GM23338 (cell line): ENCODE measurements around the gene NRIP1. TPM values are rescaled to one million over a fixed set of nuclear protein-coding genes. Genes with fewer than 3 reads are reported as not detected.

Experiments used
- ATAC-seq: fragments of 200-7000 bp; cut with Tn5 transposase; 3 replicates; pipeline ENCODE4 v1.9.1; 2020
- DNase-seq: peaks from one replicate; pipeline ENCODE4 v3.0.0-alpha.2; 2015; ENCODE audit warnings: low spot score
- H2AFZ ChIP-seq: fragments of 200-600 bp; sonication (generic); 2 replicates; pipeline ENCODE4 v1.8.0; 2016; ENCODE audit warnings: antibody characterized with exemption, mild to moderate bottlenecking, moderate library complexity
- H3F3A ChIP-seq: fragments of 200-600 bp; sonication (generic); replicated peaks from 2 replicates; pipeline ENCODE4 v1.8.0; 2017; ENCODE audit warnings: antibody characterized with exemption, mixed run types, low read depth
- H3K27ac ChIP-seq: fragments of 200-600 bp; sonication (generic); 2 replicates; pipeline ENCODE4 v1.6.1; 2016; ENCODE audit warnings: low read depth
- H3K27me3 ChIP-seq: fragments of 200-600 bp; sonication (generic); 2 replicates; pipeline ENCODE4 v1.8.0; 2016; ENCODE audit warnings: mild to moderate bottlenecking, mixed run types, moderate library complexity; ENCODE audit not compliant: insufficient read depth
- H3K36me3 ChIP-seq: fragments of 200-600 bp; sonication (generic); 2 replicates; pipeline ENCODE4 v1.8.0; 2016; ENCODE audit warnings: mild to moderate bottlenecking; ENCODE audit not compliant: insufficient read depth
- H3K4me1 ChIP-seq: fragments of 200-600 bp; sonication (generic); 2 replicates; pipeline ENCODE4 v1.8.0; 2016; ENCODE audit warnings: mild to moderate bottlenecking, moderate library complexity; ENCODE audit not compliant: insufficient read depth
- H3K4me2 ChIP-seq: fragments of 200-600 bp; sonication (generic); 2 replicates; pipeline ENCODE4 v1.7.1; 2017; ENCODE audit warnings: mixed run types
- H3K4me3 ChIP-seq: fragments of 200-600 bp; sonication (generic); 2 replicates; pipeline ENCODE4 v1.6.1; 2016; ENCODE audit warnings: mixed run types
- H3K79me2 ChIP-seq: fragments of 200-600 bp; sonication (generic); replicated peaks from 2 replicates; pipeline ENCODE4 v1.8.0; 2017; ENCODE audit warnings: mild to moderate bottlenecking; ENCODE audit not compliant: insufficient read depth
- H3K9me2 ChIP-seq: fragments of 200-600 bp; sonication (generic); 2 replicates; pipeline ENCODE4 v1.8.0; 2017; ENCODE audit not compliant: insufficient read depth
- H4K20me1 ChIP-seq: fragments of 200-600 bp; sonication (generic); replicated peaks from 2 replicates; pipeline ENCODE4 v1.8.0; 2017; ENCODE audit warnings: mild to moderate bottlenecking; ENCODE audit not compliant: insufficient read depth
- H3K27ac Mint-ChIP-seq: 2 replicates; pipeline ENCODE4 v1.8.0; 2020; ENCODE audit warnings: inconsistent platforms, mild to moderate bottlenecking, moderate library complexity, mixed read lengths
- H3K27me3 Mint-ChIP-seq: 3 replicates; pipeline ENCODE4 v1.8.0; 2022; ENCODE audit warnings: low read depth, mild to moderate bottlenecking, moderate library complexity, mixed read lengths, inconsistent platforms; ENCODE audit not compliant: insufficient read depth, poor library complexity
- H3K36me3 Mint-ChIP-seq: 3 replicates; pipeline ENCODE4 v1.8.0; 2021; ENCODE audit warnings: low read depth, mild to moderate bottlenecking, inconsistent platforms, moderate library complexity, mixed read lengths
- H3K4me1 Mint-ChIP-seq: 3 replicates; pipeline ENCODE4 v1.8.0; 2020; ENCODE audit warnings: mild to moderate bottlenecking, inconsistent platforms, mixed read lengths
- H3K4me3 Mint-ChIP-seq: 3 replicates; pipeline ENCODE4 v1.8.0; 2021; ENCODE audit warnings: moderate library complexity, mild to moderate bottlenecking, inconsistent platforms, mixed read lengths
- H3K9me3 Mint-ChIP-seq: 3 replicates; pipeline ENCODE4 v1.8.0; 2020; ENCODE audit warnings: moderate library complexity, mild to moderate bottlenecking, inconsistent platforms, mixed read lengths
- CREB1 ChIP-seq: fragments of 250-450 bp; sonication (Bioruptor Pico); IDR thresholded peaks from 2 replicates; pipeline ENCODE4 v1.5.0; 2020; ENCODE audit warnings: low read depth, mild to moderate bottlenecking, moderate library complexity
- CTCF ChIP-seq, 2 experiments: fragments of 200-600 bp in 1 of 2; sonication (generic) in 1 of 2; conservative IDR thresholded peaks; 2 replicates each; pipeline versions ENCODE4 v1.5.1 to v1.6.1; 2016 to 2017; ENCODE audit warnings: antibody characterized with exemption in 2 of 2, low read depth in 2 of 2, mild to moderate bottlenecking in 2 of 2, moderate library complexity in 1 of 2
- ETS1 ChIP-seq: IDR thresholded peaks from 2 replicates; pipeline ENCODE4 v1.6.1; 2016; ENCODE audit warnings: antibody characterized with exemption
- EZH2 ChIP-seq: fragments of 200-600 bp; sonication (generic); IDR thresholded peaks from one replicate; pipeline ENCODE4 v1.8.0; 2017; ENCODE audit warnings: antibody characterized with exemption, mild to moderate bottlenecking, low read depth; ENCODE audit not compliant: unreplicated experiment
- EZH2phosphoT487 ChIP-seq: fragments of 200-600 bp; sonication (generic); IDR thresholded peaks from one replicate; pipeline ENCODE4 v1.8.1; 2018; ENCODE audit warnings: antibody characterized with exemption; ENCODE audit not compliant: unreplicated experiment
- JUNB ChIP-seq: IDR thresholded peaks from one replicate; pipeline ENCODE4 v1.6.1; 2016; ENCODE audit warnings: antibody characterized with exemption; ENCODE audit not compliant: unreplicated experiment
- NANOG ChIP-seq: IDR thresholded peaks from 2 replicates; pipeline ENCODE4 v1.6.1; 2016; ENCODE audit warnings: antibody characterized with exemption, borderline replicate concordance
- POLR2AphosphoS5 ChIP-seq: IDR thresholded peaks from 2 replicates; pipeline ENCODE4 v1.6.1; 2016; ENCODE audit warnings: antibody characterized with exemption, low read depth
- REST ChIP-seq: IDR thresholded peaks from one replicate; pipeline ENCODE4 v1.6.1; 2018; ENCODE audit warnings: antibody characterized with exemption; ENCODE audit not compliant: unreplicated experiment
- STAT1 ChIP-seq: IDR thresholded peaks from one replicate; pipeline ENCODE4 v1.6.1; 2016; ENCODE audit warnings: antibody characterized with exemption; ENCODE audit not compliant: unreplicated experiment
- ZNF114 ChIP-seq: fragments of 250-450 bp; sonication (Bioruptor Pico); IDR thresholded peaks from 2 replicates; pipeline ENCODE4 v1.5.0; 2020; ENCODE audit warnings: mild to moderate bottlenecking, moderate library complexity
- ZNF331 ChIP-seq: fragments of 250-450 bp; sonication (Bioruptor Pico); IDR thresholded peaks from 2 replicates; pipeline ENCODE4 v1.5.0; 2020; ENCODE audit warnings: low read depth, mild to moderate bottlenecking, moderate library complexity
- ZNF462 ChIP-seq: fragments of 250-450 bp; sonication (Bioruptor Pico); IDR thresholded peaks from 2 replicates; pipeline ENCODE4 v1.5.0; 2020; ENCODE audit warnings: mild to moderate bottlenecking, moderate library complexity
- polyA plus RNA-seq: library from polyadenylated mRNA; unstranded; fragments of >200 nt; fragmentation: Nextera tagmentation; extraction: Ambion mirVana; gene quantifications from 2 replicates; pipeline ENCODE4 v1.2.1, GENCODE V29; 2016
- total RNA-seq: library from RNA; depleted of rRNA; stranded (reverse); fragments of >200 nt; shearing (Covaris generic); gene quantifications from 2 replicates; pipeline ENCODE4 v1.2.3, GENCODE V29; 2014

The NRIP1 gene
- total and polyA plus RNA-seq, 2 experiments from 2014 or later: 3.0 to 9.0 TPM

GRCh38 chr21:14989359-14989758 is 75.4 kb downstream of the NRIP1 start:
- Histone ChIP-seq H2AFZ (no peak overlapping the region), H3K27ac (no peak overlapping the region), H3K4me2 (no peak overlapping the region), H3K27me3 (peaks cover 10% of the 10 kb centered on the region; the same call in 1 of the 2 replicates), H3K36me3 (no peaks in the 10 kb centered on the region), H3K4me1 (peaks cover 16% of the 10 kb centered on the region), H4K20me1 (0 out of 2 replicates have a peak, but pooled peaks cover 2% of the 10 kb centered on the region), H3K4me3 (no peak overlapping the region), H3F3A (no peaks in the 10 kb centered on the region), H3K79me2 (no peaks in the 10 kb centered on the region), H3K9me2 (no peaks in the 10 kb centered on the region)
- Mint-ChIP-seq H3K27ac (no peak overlapping the region), H3K27me3 (no peaks in the 10 kb centered on the region), H3K9me3 (no peaks in the 10 kb centered on the region), H3K36me3 (peaks cover 2% of the 10 kb centered on the region; the same call in 2 of the 3 replicates), H3K4me3 (no peak overlapping the region), H3K4me1 (peaks cover 23% of the 10 kb centered on the region)
- DNase-seq (no peak), ATAC-seq (no peak)
- no peak for TF ChIP-seq REST
- no peak for TF ChIP-seq NANOG
- no peak for TF ChIP-seq ZNF331 (CRISPR knock-in tag)
- no peak for TF ChIP-seq ETS1
- no peak for TF ChIP-seq POLR2AphosphoS5
- TF ChIP-seq CREB1 (CRISPR knock-in tag): no peak
- no peak for TF ChIP-seq JUNB
- TF ChIP-seq ZNF462 (CRISPR knock-in tag): no peak
- TF ChIP-seq ZNF114 (CRISPR knock-in tag): no peak
- no peak for TF ChIP-seq EZH2phosphoT487
- TF ChIP-seq CTCF (conservative IDR thresholded peaks at IDR 0.05; ENCODE audit: low read depth in 2 of 2): no peak
- TF ChIP-seq EZH2: no peak
- TF ChIP-seq STAT1: no peak
